Mesendoderm (in vitro differentiated cells): ENCODE results near the gene TANGO6.

ENCODE experiments used
- DNase-seq: peaks from one replicate; pipeline ENCODE4 v3.0.0; 2013
- H2AK5ac ChIP-seq: 2 replicates; pipeline ENCODE4 v1.6.1; 2013; ENCODE audit warnings: low read length, inconsistent platforms
- H2BK120ac ChIP-seq: 2 replicates; pipeline ENCODE4 v1.6.1; 2013; ENCODE audit warnings: low read depth, mild to moderate bottlenecking, low read length, moderate library complexity, mixed read lengths
- H2BK15ac ChIP-seq: replicated peaks from 2 replicates; pipeline ENCODE4 v1.6.1; 2013; ENCODE audit warnings: low read depth, mild to moderate bottlenecking, moderate library complexity
- H2BK5ac ChIP-seq: 2 replicates; pipeline ENCODE4 v1.6.1; 2013; ENCODE audit warnings: low read length, inconsistent platforms
- H3K18ac ChIP-seq: 2 replicates; pipeline ENCODE4 v1.6.1; 2013; ENCODE audit warnings: mild to moderate bottlenecking, low read length, mixed read lengths
- H3K23ac ChIP-seq: one replicate; pipeline ENCODE4 v1.6.1; 2013; ENCODE audit warnings: low read length
- H3K27ac ChIP-seq: 2 replicates; pipeline ENCODE4 v1.5.1; 2013; ENCODE audit warnings: low read depth, mild to moderate bottlenecking, inconsistent platforms, low read length, moderate library complexity
- H3K27me3 ChIP-seq: 2 replicates; pipeline ENCODE4 v1.6.1; 2013; ENCODE audit warnings: low read length, control low read depth, mild to moderate bottlenecking, inconsistent platforms; ENCODE audit not compliant: insufficient read depth, poor library complexity
- H3K36me3 ChIP-seq: 2 replicates; pipeline ENCODE4 v1.6.1; 2013; ENCODE audit warnings: low read length, inconsistent platforms; ENCODE audit not compliant: control insufficient read depth, insufficient read depth
- H3K4ac ChIP-seq: one replicate; pipeline ENCODE4 v1.6.1; 2013; ENCODE audit warnings: low read depth, mild to moderate bottlenecking, low read length, moderate library complexity
- H3K4me1 ChIP-seq: 2 replicates; pipeline ENCODE4 v1.6.1; 2013; ENCODE audit warnings: low read depth, low read length, inconsistent platforms; ENCODE audit not compliant: control insufficient read depth
- H3K4me2 ChIP-seq: 2 replicates; pipeline ENCODE4 v1.6.1; 2013; ENCODE audit warnings: low read length
- H3K4me3 ChIP-seq: 2 replicates; pipeline ENCODE4 v1.5.1; 2013; ENCODE audit warnings: mild to moderate bottlenecking, low read length
- H3K56ac ChIP-seq: one replicate; pipeline ENCODE4 v1.6.1; 2013; ENCODE audit warnings: low read length
- H3K79me1 ChIP-seq: 2 replicates; pipeline ENCODE4 v1.6.1; 2013; ENCODE audit warnings: low read length, inconsistent platforms
- H3K79me2 ChIP-seq: 2 replicates; pipeline ENCODE4 v1.6.1; 2013; ENCODE audit warnings: mild to moderate bottlenecking, low read length; ENCODE audit not compliant: control insufficient read depth, insufficient read depth
- H3K9ac ChIP-seq: 2 replicates; pipeline ENCODE4 v1.6.1; 2013; ENCODE audit warnings: low read length, inconsistent platforms
- H4K5ac ChIP-seq: one replicate; pipeline ENCODE4 v1.6.1; 2013; ENCODE audit warnings: low read length
- H4K8ac ChIP-seq: one replicate; pipeline ENCODE4 v1.6.1; 2013; ENCODE audit warnings: low read depth, mild to moderate bottlenecking, control low read depth, low read length, moderate library complexity
- WGBS: extraction: QIAGEN DNeasy Blood & Tissue Kit; methylation state at CpG from one replicate; pipeline ENCODE4 v1.1.7; 2013; ENCODE audit warnings: low lambda C conversion rate, missing lambda C conversion rate; ENCODE audit not compliant: insufficient coverage; ENCODE audit errors: extremely low coverage; 5-methylcytosine and 5-hydroxymethylcytosine counted together

The TANGO6 gene

GRCh38 chr16:68961778-68962402, 118.6 kb downstream of the TANGO6 start:
- no peak for DNase-seq
- no peak overlapping the region for H4K8ac ChIP-seq
- H3K56ac ChIP-seq: no peak overlapping the region
- no peak overlapping the region for H3K23ac ChIP-seq
- no peak overlapping the region for H2BK5ac ChIP-seq
- H2AK5ac ChIP-seq: no peak overlapping the region
- no peak overlapping the region for H2BK120ac ChIP-seq
- H3K4me3 ChIP-seq: no peak overlapping the region
- no peak overlapping the region for H3K9ac ChIP-seq
- no peaks in the 10 kb centered on the region for H3K27me3 ChIP-seq
- H4K5ac ChIP-seq: no peak overlapping the region
- H3K79me2 ChIP-seq: no peaks in the 10 kb centered on the region
- H3K27ac ChIP-seq: no peak overlapping the region
- no peak overlapping the region for H2BK15ac ChIP-seq
- peaks cover 2% of the 10 kb centered on the region for H3K4me1 ChIP-seq
- no peaks in the 10 kb centered on the region for H3K79me1 ChIP-seq
- H3K4me2 ChIP-seq: no peak overlapping the region
- no peak overlapping the region for H3K4ac ChIP-seq
- no peak overlapping the region for H3K18ac ChIP-seq
- WGBS: no CpG with 5 or more reads among the region's 4 CpGs
- no peaks in the 10 kb centered on the region for H3K36me3 ChIP-seq

GRCh38 chr16:68969338-68969737, 126.0 kb downstream of the TANGO6 start:
- Histone ChIP-seq H4K8ac (no peak overlapping the region), H3K27ac (no peak overlapping the region), H3K4me1 (peaks cover 14% of the 10 kb centered on the region), H3K36me3 (no peaks in the 10 kb centered on the region), H3K56ac (no peak overlapping the region), H3K27me3 (no peaks in the 10 kb centered on the region), H3K18ac (no peak overlapping the region), H3K79me2 (no peaks in the 10 kb centered on the region), H3K23ac (no peak overlapping the region), H2BK120ac (no peak overlapping the region), H2BK5ac (no peak overlapping the region), H3K4me3 (no peak overlapping the region), H2AK5ac (no peak overlapping the region), H3K9ac (no peak overlapping the region), H3K4ac (no peak overlapping the region), H3K4me2 (no peak overlapping the region), H4K5ac (no peak overlapping the region), H3K79me1 (no peaks in the 10 kb centered on the region), H2BK15ac (no peak overlapping the region)
- DNase-seq: no peak
- WGBS: no CpG with 5 or more reads among the region's 2 CpGs

GRCh38 chr16:68972013-68972412, 128.7 kb downstream of the TANGO6 start:
- Histone ChIP-seq H3K27ac (no peak overlapping the region), H2BK15ac (no peak overlapping the region)
- peak; percentile 55 for DNase-seq

GRCh38 chr16:68972720-68973119, 129.4 kb downstream of the TANGO6 start:
- no peaks in the 10 kb centered on the region for H3K79me1 ChIP-seq
- H4K8ac ChIP-seq: no peak overlapping the region
- no peak overlapping the region for H2AK5ac ChIP-seq
- no peaks in the 10 kb centered on the region for H3K79me2 ChIP-seq
- H3K27ac ChIP-seq: no peak overlapping the region
- peak; percentile 97 for DNase-seq
- peak overlapping the region; percentile 80 for H2BK15ac ChIP-seq
- H3K36me3 ChIP-seq: no peaks in the 10 kb centered on the region
- no peak overlapping the region for H3K23ac ChIP-seq
- no peak overlapping the region for H2BK5ac ChIP-seq
- WGBS: no CpG with 5 or more reads among the region's 4 CpGs
- peaks cover 14% of the 10 kb centered on the region for H3K4me1 ChIP-seq
- no peak overlapping the region for H3K4me2 ChIP-seq
- H3K4ac ChIP-seq: no peak overlapping the region
- no peak overlapping the region for H4K5ac ChIP-seq
- H3K4me3 ChIP-seq: no peak overlapping the region
- H3K27me3 ChIP-seq: no peaks in the 10 kb centered on the region
- H3K9ac ChIP-seq: no peak overlapping the region
- H3K56ac ChIP-seq: peak overlapping the region; percentile 28
- peak overlapping the region; percentile 92 for H2BK120ac ChIP-seq
- H3K18ac ChIP-seq: peak overlapping the region; percentile 72

More at GRCh38 chr16:68972013-68972412, 128.7 kb downstream of the TANGO6 start:
- Histone ChIP-seq H2BK120ac (no peak overlapping the region), H3K9ac (no peak overlapping the region), H4K8ac (no peak overlapping the region), H3K18ac (no peak overlapping the region), H4K5ac (no peak overlapping the region), H3K4me2 (no peak overlapping the region), H3K27me3 (no peaks in the 10 kb centered on the region), H3K4me1 (peaks cover 14% of the 10 kb centered on the region), H3K56ac (no peak overlapping the region), H2BK5ac (no peak overlapping the region), H3K79me1 (no peaks in the 10 kb centered on the region), H2AK5ac (no peak overlapping the region), H3K4me3 (no peak overlapping the region), H3K4ac (no peak overlapping the region), H3K79me2 (no peaks in the 10 kb centered on the region), H3K23ac (no peak overlapping the region), H3K36me3 (no peaks in the 10 kb centered on the region)
- WGBS: no CpG with 5 or more reads among the region's 4 CpGs

- Histone ChIP-seq H3K79me2 (no peaks in the 10 kb centered on the region), H2BK5ac (no peak overlapping the region), H2AK5ac (peak overlapping the region; percentile 66), H3K4ac (no peak overlapping the region), H3K18ac (peak overlapping the region; percentile 57), H3K36me3 (no peaks in the 10 kb centered on the region), H3K27ac (no peak overlapping the region), H3K27me3 (no peaks in the 10 kb centered on the region), H3K23ac (no peak overlapping the region), H3K79me1 (no peaks in the 10 kb centered on the region), H4K8ac (no peak overlapping the region), H3K4me3 (no peak overlapping the region), H3K56ac (peak overlapping the region; percentile 1), H4K5ac (no peak overlapping the region), H3K4me2 (no peak overlapping the region), H3K4me1 (peaks cover 14% of the 10 kb centered on the region), H2BK120ac (peak overlapping the region; percentile 67), H3K9ac (no peak overlapping the region), H2BK15ac (peak overlapping the region; percentile 42)
- no peak for DNase-seq
- no CpG with 5 or more reads among the region's 7 CpGs for WGBS
Observed at GRCh38 chr16:68973611-68974120, 130.3 kb downstream of the TANGO6 start.
